Thoracic aorta (tissue), 2 donors: ENCODE results near the gene HEPACAM. TPM values are rescaled to one million over a fixed set of nuclear protein-coding genes. Genes with fewer than 3 reads are reported as not detected.

Experiments used
- ATAC-seq: fragments of 150-250 bp; one replicate; pipeline ENCODE4 v1.8.0; 2017; ENCODE audit warnings: low read depth; ENCODE audit not compliant: insufficient number of reproducible peaks, low FRiP score
- DNase-seq: peaks from one replicate; pipeline ENCODE4 v3.0.0-alpha.2; 2020; ENCODE audit warnings: low spot score
- H3K27ac ChIP-seq, 2 donors: fragments of 200-600 bp; sonication (generic); 1 replicate in 1 of 2; 2 replicates in 1 of 2; pipeline ENCODE4 v1.5.1; 2016; ENCODE audit warnings: mild to moderate bottlenecking in 2 of 2, moderate library complexity in 2 of 2
- H3K27me3 ChIP-seq: fragments of 200-600 bp; sonication (generic); replicated peaks from 2 replicates; pipeline ENCODE4 v1.6.0; 2016; ENCODE audit warnings: mild to moderate bottlenecking; ENCODE audit not compliant: insufficient read depth
- H3K36me3 ChIP-seq: fragments of 200-600 bp; sonication (generic); one replicate; pipeline ENCODE4 v1.5.1; 2016
- H3K4me1 ChIP-seq, 2 donors: fragments of 200-600 bp; sonication (generic); 1 replicate in 1 of 2; 2 replicates in 1 of 2; pipeline versions ENCODE4 v1.5.1 to v1.6.0; 2016; ENCODE audit warnings: low read depth in 2 of 2, mild to moderate bottlenecking in 1 of 2; ENCODE audit not compliant: control insufficient read depth in 1 of 2
- H3K4me3 ChIP-seq: fragments of 200-600 bp; sonication (generic); 2 replicates; pipeline ENCODE4 v1.5.1; 2016; ENCODE audit warnings: mild to moderate bottlenecking
- H3K9me3 ChIP-seq: fragments of 200-600 bp; sonication (generic); 2 replicates; pipeline ENCODE4 v1.5.1; 2016
- total RNA-seq, 2 donors: library from RNA; depleted of rRNA; stranded (reverse); fragments of >200 nt; gene quantifications; one replicate each; pipeline versions ENCODE4 v1.1.0 to v1.2.3, GENCODE V29; 2016
- TF ChIP-seq, protein P1 (sequence below): fragments of 200-600 bp; sonication (generic); IDR thresholded peaks from one replicate; pipeline ENCODE4 v1.5.1; 2019; ENCODE audit warnings: antibody characterized with exemption

Gene HEPACAM
- total RNA-seq, 2 donors from 2014 or later: 0.49 to 1.2 TPM

DNA sequence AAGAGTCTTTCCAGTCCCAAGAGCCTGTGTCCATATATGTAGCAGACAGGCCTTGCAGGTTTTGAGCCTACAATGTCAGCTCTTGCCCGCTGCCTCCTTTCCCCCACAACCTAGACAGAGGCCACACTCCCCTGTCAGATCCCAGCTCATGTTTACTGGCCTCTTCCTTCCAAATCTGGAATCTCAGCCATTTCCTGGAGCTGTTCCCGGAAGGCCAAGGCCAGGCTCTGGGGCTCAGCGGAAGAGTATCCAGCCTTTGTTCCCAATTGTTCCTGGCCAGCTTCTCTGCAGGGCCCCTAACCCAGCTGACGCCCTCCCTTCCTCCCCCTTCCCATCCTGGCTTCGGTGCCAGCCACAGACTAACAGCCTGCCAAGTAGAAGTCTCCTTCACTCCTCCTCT lies 37.1 kb downstream of the HEPACAM start:
- H3K4me1 ChIP-seq: peaks cover 0 to 4% of the 10 kb centered on the region in 2 donors
- no peak overlapping the region for H3K4me3 ChIP-seq
- H3K9me3 ChIP-seq: no peaks in the 10 kb centered on the region
- H3K27me3 ChIP-seq: no peaks in the 10 kb centered on the region
- ATAC-seq (no peak), DNase-seq (no peak)
- no peaks in the 10 kb centered on the region for H3K36me3 ChIP-seq
- TF ChIP-seq, protein P1, sequence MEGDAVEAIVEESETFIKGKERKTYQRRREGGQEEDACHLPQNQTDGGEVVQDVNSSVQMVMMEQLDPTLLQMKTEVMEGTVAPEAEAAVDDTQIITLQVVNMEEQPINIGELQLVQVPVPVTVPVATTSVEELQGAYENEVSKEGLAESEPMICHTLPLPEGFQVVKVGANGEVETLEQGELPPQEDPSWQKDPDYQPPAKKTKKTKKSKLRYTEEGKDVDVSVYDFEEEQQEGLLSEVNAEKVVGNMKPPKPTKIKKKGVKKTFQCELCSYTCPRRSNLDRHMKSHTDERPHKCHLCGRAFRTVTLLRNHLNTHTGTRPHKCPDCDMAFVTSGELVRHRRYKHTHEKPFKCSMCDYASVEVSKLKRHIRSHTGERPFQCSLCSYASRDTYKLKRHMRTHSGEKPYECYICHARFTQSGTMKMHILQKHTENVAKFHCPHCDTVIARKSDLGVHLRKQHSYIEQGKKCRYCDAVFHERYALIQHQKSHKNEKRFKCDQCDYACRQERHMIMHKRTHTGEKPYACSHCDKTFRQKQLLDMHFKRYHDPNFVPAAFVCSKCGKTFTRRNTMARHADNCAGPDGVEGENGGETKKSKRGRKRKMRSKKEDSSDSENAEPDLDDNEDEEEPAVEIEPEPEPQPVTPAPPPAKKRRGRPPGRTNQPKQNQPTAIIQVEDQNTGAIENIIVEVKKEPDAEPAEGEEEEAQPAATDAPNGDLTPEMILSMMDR: no peak
- peak overlapping the region in 1 of 2 donors; percentile 55 for H3K27ac ChIP-seq

DNA sequence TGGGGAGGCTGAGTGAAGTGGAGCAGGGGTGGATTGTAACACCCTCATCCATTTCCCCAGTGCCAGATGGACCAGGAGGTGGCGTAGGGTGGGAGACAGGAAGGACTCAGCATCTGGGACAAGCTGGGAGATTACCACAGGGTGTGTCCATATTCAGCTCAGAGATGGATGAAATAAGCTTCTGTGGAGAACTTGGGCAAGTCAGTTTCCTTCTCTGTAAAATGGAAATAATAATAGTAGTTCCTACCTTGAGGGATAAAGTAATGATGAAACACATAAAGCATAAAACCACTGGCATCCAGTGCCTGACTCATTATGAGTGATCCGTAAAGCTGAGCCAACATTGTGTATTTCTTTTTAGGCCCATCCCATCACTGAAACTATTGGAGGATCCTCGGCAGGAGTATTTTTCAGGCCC lies 37.6 kb downstream of the HEPACAM start:
- ATAC-seq (no peak), DNase-seq (no peak)
- Histone ChIP-seq H3K27me3 (no peaks in the 10 kb centered on the region), H3K36me3 (no peaks in the 10 kb centered on the region), H3K27ac (peak overlapping the region in 1 of 2 donors; percentile 55), H3K4me3 (no peak overlapping the region), H3K4me1 (peaks cover 0 to 4% of the 10 kb centered on the region in 2 donors), H3K9me3 (no peaks in the 10 kb centered on the region)
- TF ChIP-seq, protein P1: no peak

DNA sequence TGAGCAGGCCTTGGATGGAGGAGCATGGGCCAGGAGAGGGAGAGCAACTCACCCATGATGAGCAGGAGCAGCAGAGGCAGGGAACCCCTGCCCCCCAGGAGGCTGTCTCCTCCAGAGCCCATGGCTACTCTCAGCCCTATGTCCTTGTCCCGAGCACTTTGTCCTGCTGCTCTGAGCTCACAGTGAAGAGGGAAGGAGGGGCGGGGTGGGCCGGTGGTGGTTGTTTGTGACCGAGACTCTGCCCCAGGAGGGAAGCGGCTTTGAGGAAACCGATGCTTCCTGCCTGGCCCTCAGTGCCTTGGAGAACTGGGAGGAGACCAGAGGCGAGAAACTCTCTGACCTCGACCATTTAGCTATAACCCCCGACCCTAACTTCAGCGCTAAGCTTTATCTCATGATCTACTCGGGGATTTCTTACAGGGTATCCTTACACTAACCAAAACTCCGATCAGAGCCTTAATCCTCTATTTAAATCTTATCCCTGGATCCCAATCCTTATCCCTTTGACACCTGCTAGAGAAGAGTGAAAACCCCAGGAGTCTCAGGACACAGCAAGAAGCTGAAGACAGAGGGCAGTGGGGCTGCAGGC lies 38.1 kb downstream of the HEPACAM start, which contains the start of gene ROBO4:
Gene ROBO4, minus strand, starts transcription at position 192 of the 589 bp plus-strand sequence. Its CDS starts 70 bp downstream, at position 122.
- TF ChIP-seq, protein P1: no peak
- Histone ChIP-seq H3K27ac (peak within 1 kb of the TSS in 1 of 2 donors; percentile 55), H3K9me3 (no peaks in the 10 kb centered on the region), H3K4me1 (peaks cover 0 to 4% of the 10 kb centered on the region in 2 donors), H3K4me3 (peak within 1 kb of the TSS; percentile 15), H3K36me3 (no peaks in the 10 kb centered on the region), H3K27me3 (no peaks in the 10 kb centered on the region)
- no peak for DNase-seq
- no peak for ATAC-seq

DNA sequence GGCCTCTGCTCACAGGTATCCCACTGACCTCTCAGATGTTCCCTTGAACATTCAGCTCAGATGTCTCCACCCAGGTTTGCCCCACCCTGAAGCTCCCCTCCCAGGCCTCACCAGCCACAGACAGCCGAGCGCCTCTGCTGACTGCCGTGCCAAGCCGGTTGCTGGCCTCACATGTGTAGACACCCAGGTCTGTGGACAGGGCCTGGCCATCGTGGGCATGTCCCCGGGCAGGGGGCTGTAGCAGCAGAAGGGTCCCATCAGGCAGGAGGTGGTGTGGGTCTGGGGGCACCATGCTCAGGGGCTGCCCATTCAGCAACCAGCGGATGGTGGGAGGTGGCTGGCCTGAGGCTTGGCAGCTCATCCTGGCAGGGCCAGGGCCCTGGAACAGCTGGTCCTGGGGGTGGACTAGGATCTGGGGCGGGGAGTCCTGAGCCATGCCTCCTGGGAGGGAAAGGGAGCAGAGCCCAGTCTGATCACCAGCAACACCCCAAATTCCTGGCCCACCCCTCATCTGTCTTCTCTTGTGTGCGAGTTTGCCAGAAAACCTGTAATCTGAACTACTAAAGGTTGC lies 38.9 kb downstream of the HEPACAM start:
- H3K9me3 ChIP-seq: no peaks in the 10 kb centered on the region
- DNase-seq: no peak
- H3K4me3 ChIP-seq: peak overlapping the region; percentile 15
- peaks cover 0 to 4% of the 10 kb centered on the region in 2 donors for H3K4me1 ChIP-seq
- ATAC-seq: no peak
- H3K36me3 ChIP-seq: no peaks in the 10 kb centered on the region
- H3K27me3 ChIP-seq: no peaks in the 10 kb centered on the region
- TF ChIP-seq, protein P1: no peak
- H3K27ac ChIP-seq: no peak overlapping the region

DNA sequence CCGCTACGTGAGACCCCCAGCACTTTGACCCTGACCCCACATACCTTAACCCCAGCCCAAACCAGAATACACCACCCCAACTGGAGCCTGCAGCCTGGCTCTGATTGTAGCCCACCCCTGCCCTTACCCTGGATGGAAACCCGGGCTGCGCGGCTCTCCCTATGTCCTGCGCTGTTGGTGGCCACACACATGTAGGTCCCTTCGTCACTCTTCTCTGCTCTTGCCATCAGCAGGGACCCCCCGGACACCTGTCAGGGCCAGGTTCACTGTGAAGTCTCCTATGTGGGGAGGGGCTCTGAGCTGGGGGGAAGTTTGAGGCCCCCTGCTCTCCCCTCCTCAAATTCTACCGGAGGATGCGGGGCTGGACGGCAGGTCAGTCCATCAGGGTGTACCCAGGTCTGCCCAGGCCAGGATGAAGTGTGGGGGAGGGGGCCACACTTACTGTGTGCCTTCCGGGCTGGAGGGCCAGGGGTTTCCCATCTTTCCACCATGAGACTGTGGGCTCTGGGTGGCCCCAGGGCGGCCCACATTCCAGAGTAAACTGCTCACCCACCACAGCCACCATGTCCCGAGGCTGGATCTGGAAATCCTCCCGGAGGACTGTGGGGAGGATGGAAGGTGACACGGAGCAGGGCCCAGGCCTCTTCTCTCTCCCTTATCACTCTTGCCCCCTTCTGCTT lies 39.6 kb downstream of the HEPACAM start:
- no peaks in the 10 kb centered on the region for H3K36me3 ChIP-seq
- H3K27ac ChIP-seq: no peak overlapping the region
- TF ChIP-seq, protein P1: no peak
- ATAC-seq: no peak
- DNase-seq: no peak
- H3K27me3 ChIP-seq: no peaks in the 10 kb centered on the region
- peak overlapping the region; percentile 15 for H3K4me3 ChIP-seq
- no peaks in the 10 kb centered on the region for H3K9me3 ChIP-seq
- peaks cover 0 to 4% of the 10 kb centered on the region in 2 donors for H3K4me1 ChIP-seq
